HK-2 (cell line): ENCODE results near the gene CDC42BPG.

Experiments
- DNase-seq: peaks from one replicate; pipeline ENCODE4 v3.0.0-alpha.2; 2018; ENCODE audit not compliant: unreplicated experiment

The CDC42BPG gene

GRCh38 chr11:64844330-64845128 is at the start of gene CDC42BPG:
Gene CDC42BPG (minus strand): TSS chr11:64844653. CDS start chr11:64844569, 84 bp downstream.
- DNase-seq, result no peak

GRCh38 chr11:64893194-64894069 is 49.0 kb upstream of the CDC42BPG start:
- no peak for DNase-seq

- no peak for DNase-seq
Measured at GRCh38 chr11:64892838-64893193, 48.4 kb upstream of the CDC42BPG start.

GRCh38 chr11:64892411-64892831 is 48.0 kb upstream of the CDC42BPG start:
- DNase-seq, result no peak

GRCh38 chr11:64891880-64892279 is 47.4 kb upstream of the CDC42BPG start:
- no peak for DNase-seq

GRCh38 chr11:64891215-64891848 is 46.9 kb upstream of the CDC42BPG start:
- no peak for DNase-seq

GRCh38 chr11:64890522-64890939 is 46.1 kb upstream of the CDC42BPG start:
- DNase-seq, result no peak

GRCh38 chr11:64888729-64889511 is 44.5 kb upstream of the CDC42BPG start:
- peak; percentile 38 for DNase-seq

- DNase-seq, result no peak
Measured at GRCh38 chr11:64888406-64888728, 43.9 kb upstream of the CDC42BPG start.

GRCh38 chr11:64887757-64888405 is 43.4 kb upstream of the CDC42BPG start:
- peak; percentile 80 for DNase-seq

- DNase-seq, result no peak
Measured at GRCh38 chr11:64887234-64887756, 42.8 kb upstream of the CDC42BPG start.

GRCh38 chr11:64885367-64886286 is 41.2 kb upstream of the CDC42BPG start:
- DNase-seq, result no peak

GRCh38 chr11:64884019-64884418 is 39.6 kb upstream of the CDC42BPG start:
- DNase-seq, result no peak

- DNase-seq, result no peak
Measured at GRCh38 chr11:64883575-64883974, 39.1 kb upstream of the CDC42BPG start.

GRCh38 chr11:64882243-64882642 is 37.8 kb upstream of the CDC42BPG start:
- DNase-seq, result no peak

- no peak for DNase-seq
Measured at GRCh38 chr11:64881476-64881875, 37.0 kb upstream of the CDC42BPG start.

- no peak for DNase-seq
Measured at GRCh38 chr11:64880240-64881001, 36.0 kb upstream of the CDC42BPG start.

GRCh38 chr11:64879244-64879900 is 34.9 kb upstream of the CDC42BPG start:
- no peak for DNase-seq
